ENCODE results near the gene PLIN5. TPM values are rescaled to one million over a fixed set of nuclear protein-coding genes. Genes with fewer than 3 reads are reported as not detected.
A peak's percentile ranks its signal among the peaks of the same experiment; 100 is the strongest.

The PLIN5 gene
- polyA plus RNA-seq, 3 donors = 0.28 to 3.0 (median 0.58) TPM

DNA sequence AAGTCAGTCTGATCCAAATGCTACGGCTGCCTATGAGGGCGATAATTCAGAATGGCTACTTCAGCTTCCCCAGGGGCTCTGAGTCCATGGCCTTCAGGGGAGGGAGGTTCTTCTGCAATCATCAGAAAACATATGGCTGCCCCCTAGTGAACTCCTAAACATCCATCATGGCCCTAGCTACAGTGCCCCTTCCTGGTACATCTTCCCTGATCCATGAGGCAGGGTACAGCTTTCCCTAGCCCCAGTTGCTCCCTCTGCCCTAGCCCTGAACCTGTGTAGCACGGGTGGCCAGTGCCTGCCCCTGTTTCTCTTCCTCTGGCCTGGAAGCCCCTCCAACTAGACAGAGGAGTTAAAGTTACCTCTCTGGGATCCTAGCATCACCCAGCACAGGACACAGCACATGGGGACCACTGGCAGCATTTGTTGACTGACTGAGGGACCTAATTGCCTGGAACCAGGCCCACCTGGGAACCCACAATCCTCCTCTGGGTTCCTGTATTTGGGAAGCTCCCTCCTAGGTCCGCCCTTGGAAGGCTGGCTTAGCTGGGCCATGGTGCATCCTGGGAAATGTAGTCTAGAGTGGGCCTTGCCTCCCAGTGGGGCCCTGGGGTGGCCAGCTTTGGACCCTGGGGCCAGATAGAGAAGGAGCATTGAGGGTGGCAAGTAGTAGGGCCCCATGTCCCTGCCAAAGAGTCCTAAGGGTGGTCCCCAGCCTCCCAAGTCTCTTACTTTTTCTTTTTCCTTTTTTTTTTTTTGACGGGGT is 42.2 kb upstream of the PLIN5 start:
- Histone ChIP-seq H3K9me3 (replicated peaks in 1 of 2; ENCODE audit: control insufficient read depth in 1 of 2, insufficient read depth in 1 of 2, low read length in 2 of 2) (peaks cover 0 to 19% of the 10 kb centered on the region in 2 donors), H3K4me3 (replicated peaks in 1 of 3; ENCODE audit: low read depth in 2 of 3, low read length in 3 of 3) (no peak overlapping the region), H3K27ac (ENCODE audit: low read depth in 1 of 2, low read length in 2 of 2) (no peak overlapping the region), H3K36me3 (replicated peaks in 1 of 2; ENCODE audit: control insufficient read depth in 1 of 2, insufficient read depth in 2 of 2, low read length in 2 of 2) (no peaks in the 10 kb centered on the region), H3K27me3 (ENCODE audit: control insufficient read depth in 2 of 2, insufficient read depth in 2 of 2, low read length in 2 of 2) (peaks cover 19 to 76% of the 10 kb centered on the region in 2 donors), H3K9ac (ENCODE audit: insufficient read depth, low read length, poor library complexity, severe bottlenecking) (no peak overlapping the region), H3K79me2 (ENCODE audit: insufficient read depth, low read length) (no peaks in the 10 kb centered on the region), H2AFZ (ENCODE audit: insufficient read depth, low read depth, low read length, poor library complexity, severe bottlenecking) (no peak overlapping the region), H3K4me1 (ENCODE audit: control insufficient read depth in 1 of 2, insufficient read depth in 2 of 2, low read length in 2 of 2) (no peaks in the 10 kb centered on the region), H3K4me2 (replicated peaks; ENCODE audit: extremely low read depth, low read length, poor library complexity, severe bottlenecking) (no peak overlapping the region), H4K20me1 (ENCODE audit: insufficient read depth, low read length) (no peaks in the 10 kb centered on the region)
- H3K36me3 Mint-ChIP-seq = peaks cover 3 to 4% of the 10 kb centered on the region in 2 donors
- DNase-seq = no peak
- WGBS (ENCODE audit: insufficient coverage) = 71% methylated on average over 2 of the region's 5 CpGs
- H3K4me1 Mint-ChIP-seq = peaks cover 12% of the 10 kb centered on the region
- peaks cover 53 to 80% (median 73%) of the 10 kb centered on the region in 3 donors for H3K27me3 Mint-ChIP-seq (ENCODE audit: low read depth in 3 of 3)
- no peak overlapping the region for H3K4me3 Mint-ChIP-seq
- H3K27ac Mint-ChIP-seq = peak overlapping the region in 1 of 7 donors; percentile 35
- H3K9me3 Mint-ChIP-seq = peaks cover 0 to 22% (median 4%) of the 10 kb centered on the region in 7 donors
- TF ChIP-seq, protein P1, sequence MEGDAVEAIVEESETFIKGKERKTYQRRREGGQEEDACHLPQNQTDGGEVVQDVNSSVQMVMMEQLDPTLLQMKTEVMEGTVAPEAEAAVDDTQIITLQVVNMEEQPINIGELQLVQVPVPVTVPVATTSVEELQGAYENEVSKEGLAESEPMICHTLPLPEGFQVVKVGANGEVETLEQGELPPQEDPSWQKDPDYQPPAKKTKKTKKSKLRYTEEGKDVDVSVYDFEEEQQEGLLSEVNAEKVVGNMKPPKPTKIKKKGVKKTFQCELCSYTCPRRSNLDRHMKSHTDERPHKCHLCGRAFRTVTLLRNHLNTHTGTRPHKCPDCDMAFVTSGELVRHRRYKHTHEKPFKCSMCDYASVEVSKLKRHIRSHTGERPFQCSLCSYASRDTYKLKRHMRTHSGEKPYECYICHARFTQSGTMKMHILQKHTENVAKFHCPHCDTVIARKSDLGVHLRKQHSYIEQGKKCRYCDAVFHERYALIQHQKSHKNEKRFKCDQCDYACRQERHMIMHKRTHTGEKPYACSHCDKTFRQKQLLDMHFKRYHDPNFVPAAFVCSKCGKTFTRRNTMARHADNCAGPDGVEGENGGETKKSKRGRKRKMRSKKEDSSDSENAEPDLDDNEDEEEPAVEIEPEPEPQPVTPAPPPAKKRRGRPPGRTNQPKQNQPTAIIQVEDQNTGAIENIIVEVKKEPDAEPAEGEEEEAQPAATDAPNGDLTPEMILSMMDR (IDR thresholded peaks at IDR 0.05) = no peak
- intact Hi-C loops (cut with micrococcal nuclease) = loop anchor here (5.0 kb wide), 1 partner anchor 55 kb away; no protein-coding TSS in a partner anchor

DNA sequence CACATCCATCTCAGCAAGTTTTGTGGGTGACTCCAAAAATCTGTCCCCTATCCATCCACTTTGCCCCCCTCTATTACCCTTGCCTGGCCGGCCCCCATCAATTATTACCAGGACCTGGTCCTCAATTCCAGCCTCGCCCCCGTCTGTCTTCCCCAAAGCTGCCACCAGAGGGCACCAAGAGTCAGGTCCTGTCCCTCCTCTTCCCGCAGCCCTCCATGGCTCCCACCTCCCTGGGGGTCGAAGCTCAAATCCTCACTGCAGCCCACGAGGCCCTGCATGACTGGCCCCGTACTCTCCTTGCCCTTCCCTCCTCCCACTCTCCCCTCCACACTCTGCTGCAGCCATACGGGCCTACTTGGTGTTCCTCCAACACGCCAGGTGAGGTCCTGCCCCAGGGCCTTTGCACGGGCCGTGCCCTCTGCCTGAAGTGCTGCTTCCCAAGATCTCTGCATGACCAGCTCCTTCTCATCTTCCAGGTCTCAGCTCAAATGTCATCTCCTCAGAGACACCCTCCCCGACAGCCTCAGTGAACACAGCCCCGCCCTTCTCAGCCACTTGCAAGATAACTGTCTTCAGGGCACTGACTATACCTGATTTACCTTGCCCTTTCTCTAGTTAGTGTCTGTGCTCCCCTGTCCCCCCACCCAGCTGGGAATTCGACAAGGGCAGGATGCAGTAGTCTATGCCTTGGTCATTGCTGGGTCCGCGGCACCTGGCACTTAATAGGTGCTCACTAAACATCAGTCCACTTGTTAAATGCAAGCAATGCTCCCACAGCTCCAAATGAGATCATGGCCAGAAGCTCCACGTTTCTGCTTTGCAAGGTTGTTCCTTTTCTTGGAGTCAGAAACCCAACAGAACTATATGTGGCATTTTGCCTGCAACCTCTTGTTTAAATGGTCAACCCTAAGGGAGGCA is 41.3 kb upstream of the PLIN5 start:
- peaks cover 14 to 70% of the 10 kb centered on the region in 2 donors for H3K27me3 ChIP-seq (ENCODE audit: control insufficient read depth in 2 of 2, insufficient read depth in 2 of 2, low read length in 2 of 2)
- no peaks in the 10 kb centered on the region for H3K36me3 Mint-ChIP-seq
- peaks cover 12% of the 10 kb centered on the region for H3K4me1 Mint-ChIP-seq
- 63% methylated on average over 17 of the region's 17 CpGs for WGBS (ENCODE audit: insufficient coverage)
- H3K4me1 ChIP-seq (ENCODE audit: control insufficient read depth in 1 of 2, insufficient read depth in 2 of 2, low read length in 2 of 2) = no peaks in the 10 kb centered on the region
- no peak overlapping the region for H3K4me3 ChIP-seq (replicated peaks in 1 of 3; ENCODE audit: low read depth in 2 of 3, low read length in 3 of 3)
- peaks cover 0 to 20% (median 3%) of the 10 kb centered on the region in 7 donors for H3K9me3 Mint-ChIP-seq
- no peaks in the 10 kb centered on the region for H3K36me3 ChIP-seq (replicated peaks in 1 of 2; ENCODE audit: control insufficient read depth in 1 of 2, insufficient read depth in 2 of 2, low read length in 2 of 2)
- peaks cover 0 to 15% of the 10 kb centered on the region in 2 donors for H3K9me3 ChIP-seq (replicated peaks in 1 of 2; ENCODE audit: control insufficient read depth in 1 of 2, insufficient read depth in 1 of 2, low read length in 2 of 2)
- H3K9ac ChIP-seq (ENCODE audit: insufficient read depth, low read length, poor library complexity, severe bottlenecking) = no peak overlapping the region
- intact Hi-C loops (cut with micrococcal nuclease) = loop anchor here (5.0 kb wide), 1 partner anchor 56 kb away; no protein-coding TSS in a partner anchor
- H2AFZ ChIP-seq (ENCODE audit: insufficient read depth, low read depth, low read length, poor library complexity, severe bottlenecking) = no peak overlapping the region
- H3K27me3 Mint-ChIP-seq (ENCODE audit: low read depth in 3 of 3) = peaks cover 48 to 74% (median 68%) of the 10 kb centered on the region in 3 donors
- TF ChIP-seq, protein P1 (IDR thresholded peaks at IDR 0.05) = peak; percentile 90
- no peaks in the 10 kb centered on the region for H3K79me2 ChIP-seq (ENCODE audit: insufficient read depth, low read length)
- peak; percentile 48 to 70 (median 62) for DNase-seq
- no peaks in the 10 kb centered on the region for H4K20me1 ChIP-seq (ENCODE audit: insufficient read depth, low read length)
- H3K4me2 ChIP-seq (replicated peaks; ENCODE audit: extremely low read depth, low read length, poor library complexity, severe bottlenecking) = no peak overlapping the region
- peak overlapping the region in 5 of 7 donors; percentile 18 to 80 (median 63) for H3K27ac Mint-ChIP-seq
- H3K4me3 Mint-ChIP-seq = peak overlapping the region in 1 of 2 donors; percentile 67
- H3K27ac ChIP-seq (ENCODE audit: low read depth in 1 of 2, low read length in 2 of 2) = no peak overlapping the region

Measured in CD14-positive monocyte (primary cell).